ENCODE results near the gene RAD51B. TPM values are rescaled to one million over a fixed set of nuclear protein-coding genes. Genes with fewer than 3 reads are reported as not detected.

RAD51B gene
- total RNA-seq, 2 donors from 2014 or later, result 22.8 to 33.8 TPM

DNA sequence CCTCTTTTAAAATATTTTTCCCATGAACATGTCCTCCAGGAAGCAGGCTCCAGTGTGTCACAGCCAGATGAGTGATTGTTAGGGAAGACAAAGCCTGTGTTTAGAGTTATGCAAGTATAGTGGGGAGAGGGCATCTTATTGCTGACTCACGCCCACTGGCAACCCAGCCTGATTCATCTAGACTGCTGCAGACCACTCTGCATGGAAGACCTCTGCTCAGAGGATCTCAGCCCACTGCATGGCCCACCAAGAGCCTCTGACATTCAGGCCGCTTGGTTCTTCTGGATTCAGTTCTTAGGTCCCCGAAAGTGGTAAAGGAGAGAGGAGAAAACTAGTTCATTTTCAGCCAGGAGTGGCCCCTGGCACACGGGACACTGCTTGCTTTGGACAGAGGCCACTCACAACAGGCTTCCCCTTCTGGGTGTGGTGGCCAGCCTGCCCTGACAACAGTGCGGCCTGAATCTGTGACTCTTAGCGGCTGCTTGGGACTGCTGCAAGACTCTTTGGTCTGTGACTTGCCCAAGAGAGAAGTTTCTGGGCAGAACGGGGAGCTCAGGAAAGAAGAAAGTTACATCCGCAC, 707.0 kb downstream of the RAD51B start:
- 89 to 90% methylated on average over 4 to 8 of the region's 8 CpGs for WGBS, 2 experiments (ENCODE audit: insufficient coverage in 1 of 2, insufficient read length in 1 of 2)
- Mint-ChIP-seq H3K27me3 (ENCODE audit: insufficient read depth) (no peaks in the 10 kb centered on the region), H3K36me3 (ENCODE audit: low read depth) (peaks cover 5% of the 10 kb centered on the region), H3K4me1 (peaks cover 17% of the 10 kb centered on the region), H3K27ac (no peak overlapping the region), H3K9me3 (peaks cover 27% of the 10 kb centered on the region), H3K4me3 (no peak overlapping the region)
- no peak overlapping the region for H3K4me3 ChIP-seq (ENCODE audit: low read length)
- H3K27ac ChIP-seq (ENCODE audit: low read depth, low read length), result no peak overlapping the region
- no peak for TF ChIP-seq CTCF (conservative IDR thresholded peaks at IDR 0.05)
- peaks cover 26% of the 10 kb centered on the region for H3K9me3 ChIP-seq (ENCODE audit: control insufficient read depth, low read length)
- DNase-seq, result no peak
- no peaks in the 10 kb centered on the region for H3K36me3 ChIP-seq (ENCODE audit: control insufficient read depth, insufficient read depth, low read length)
- H3K27me3 ChIP-seq (ENCODE audit: control insufficient read depth, insufficient read depth, low read length, poor library complexity, severe bottlenecking), result no peaks in the 10 kb centered on the region
- H3K9ac ChIP-seq (ENCODE audit: extremely low read depth, low read length, poor library complexity, severe bottlenecking), result no peak overlapping the region
- peaks cover 2% of the 10 kb centered on the region for H3K4me1 ChIP-seq (ENCODE audit: control insufficient read depth, insufficient read depth, low read length)

GRCh38 chr14:68527329-68527851, 707.8 kb downstream of the RAD51B start:
- H3K4me1 ChIP-seq (ENCODE audit: control insufficient read depth, insufficient read depth, low read length), result peaks cover 2% of the 10 kb centered on the region
- H3K4me3 ChIP-seq (ENCODE audit: low read length), result no peak overlapping the region
- Mint-ChIP-seq H3K9me3 (peaks cover 31% of the 10 kb centered on the region), H3K4me3 (no peak overlapping the region), H3K36me3 (ENCODE audit: low read depth) (peaks cover 5% of the 10 kb centered on the region), H3K27me3 (ENCODE audit: insufficient read depth) (no peaks in the 10 kb centered on the region), H3K27ac (no peak overlapping the region), H3K4me1 (peaks cover 9% of the 10 kb centered on the region)
- no peak for TF ChIP-seq CTCF (conservative IDR thresholded peaks at IDR 0.05)
- peaks cover 32% of the 10 kb centered on the region for H3K9me3 ChIP-seq (ENCODE audit: control insufficient read depth, low read length)
- no peak overlapping the region for H3K27ac ChIP-seq (ENCODE audit: low read depth, low read length)
- WGBS, 2 experiments (ENCODE audit: insufficient coverage in 1 of 2, insufficient read length in 1 of 2), result 50 to 100% methylated on average over 1 of the region's 1 CpG
- no peaks in the 10 kb centered on the region for H3K27me3 ChIP-seq (ENCODE audit: control insufficient read depth, insufficient read depth, low read length, poor library complexity, severe bottlenecking)
- H3K36me3 ChIP-seq (ENCODE audit: control insufficient read depth, insufficient read depth, low read length), result no peaks in the 10 kb centered on the region
- no peak for DNase-seq
- no peak overlapping the region for H3K9ac ChIP-seq (ENCODE audit: extremely low read depth, low read length, poor library complexity, severe bottlenecking)

DNA sequence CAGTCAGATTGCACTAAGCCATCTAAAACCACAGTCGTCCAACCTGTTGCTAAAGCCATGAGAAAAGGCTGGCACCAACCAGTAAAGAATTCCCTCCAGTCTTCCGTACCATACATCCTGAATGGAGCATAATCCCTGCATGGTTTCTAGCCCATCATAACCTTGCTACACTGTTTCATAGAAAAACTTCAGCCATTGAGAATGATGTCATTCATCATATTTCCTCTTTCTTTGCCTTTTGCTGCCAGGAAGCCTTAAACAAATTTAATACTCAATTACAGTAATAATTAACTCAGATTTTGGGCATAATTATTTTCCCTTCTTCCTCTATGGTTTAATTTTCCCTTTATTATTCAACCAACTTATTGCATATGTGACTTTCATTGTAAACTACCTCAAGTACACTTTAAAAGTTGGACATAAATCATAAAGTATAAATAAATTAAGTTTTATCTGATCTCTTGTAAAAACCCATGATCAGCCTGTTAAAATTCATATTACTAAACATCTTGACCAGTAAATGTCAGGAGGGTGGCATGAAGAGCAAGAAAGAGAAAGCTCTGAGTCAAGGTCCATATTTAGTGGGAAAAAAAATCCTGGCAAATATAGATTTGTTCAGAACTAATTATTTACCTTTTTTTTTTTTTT, 708.6 kb downstream of the RAD51B start:
- Mint-ChIP-seq H3K27me3 (ENCODE audit: insufficient read depth) (no peaks in the 10 kb centered on the region), H3K4me1 (peaks cover 1% of the 10 kb centered on the region), H3K36me3 (ENCODE audit: low read depth) (peaks cover 5% of the 10 kb centered on the region), H3K27ac (no peak overlapping the region), H3K9me3 (peaks cover 31% of the 10 kb centered on the region), H3K4me3 (no peak overlapping the region)
- WGBS, 2 experiments (ENCODE audit: insufficient coverage in 1 of 2, insufficient read length in 1 of 2), result 93 to 100% methylated on average over 2 of the region's 2 CpGs
- H3K4me3 ChIP-seq (ENCODE audit: low read length), result no peak overlapping the region
- H3K9me3 ChIP-seq (ENCODE audit: control insufficient read depth, low read length), result peaks cover 32% of the 10 kb centered on the region
- H3K27ac ChIP-seq (ENCODE audit: low read depth, low read length), result no peak overlapping the region
- H3K27me3 ChIP-seq (ENCODE audit: control insufficient read depth, insufficient read depth, low read length, poor library complexity, severe bottlenecking), result no peaks in the 10 kb centered on the region
- TF ChIP-seq CTCF (conservative IDR thresholded peaks at IDR 0.05), result no peak
- H3K9ac ChIP-seq (ENCODE audit: extremely low read depth, low read length, poor library complexity, severe bottlenecking), result no peak overlapping the region
- no peaks in the 10 kb centered on the region for H3K36me3 ChIP-seq (ENCODE audit: control insufficient read depth, insufficient read depth, low read length)
- DNase-seq, result no peak
- no peaks in the 10 kb centered on the region for H3K4me1 ChIP-seq (ENCODE audit: control insufficient read depth, insufficient read depth, low read length)

All from endodermal cell (in vitro differentiated cells).